ENCODE results near the gene CTU2.

DNA sequence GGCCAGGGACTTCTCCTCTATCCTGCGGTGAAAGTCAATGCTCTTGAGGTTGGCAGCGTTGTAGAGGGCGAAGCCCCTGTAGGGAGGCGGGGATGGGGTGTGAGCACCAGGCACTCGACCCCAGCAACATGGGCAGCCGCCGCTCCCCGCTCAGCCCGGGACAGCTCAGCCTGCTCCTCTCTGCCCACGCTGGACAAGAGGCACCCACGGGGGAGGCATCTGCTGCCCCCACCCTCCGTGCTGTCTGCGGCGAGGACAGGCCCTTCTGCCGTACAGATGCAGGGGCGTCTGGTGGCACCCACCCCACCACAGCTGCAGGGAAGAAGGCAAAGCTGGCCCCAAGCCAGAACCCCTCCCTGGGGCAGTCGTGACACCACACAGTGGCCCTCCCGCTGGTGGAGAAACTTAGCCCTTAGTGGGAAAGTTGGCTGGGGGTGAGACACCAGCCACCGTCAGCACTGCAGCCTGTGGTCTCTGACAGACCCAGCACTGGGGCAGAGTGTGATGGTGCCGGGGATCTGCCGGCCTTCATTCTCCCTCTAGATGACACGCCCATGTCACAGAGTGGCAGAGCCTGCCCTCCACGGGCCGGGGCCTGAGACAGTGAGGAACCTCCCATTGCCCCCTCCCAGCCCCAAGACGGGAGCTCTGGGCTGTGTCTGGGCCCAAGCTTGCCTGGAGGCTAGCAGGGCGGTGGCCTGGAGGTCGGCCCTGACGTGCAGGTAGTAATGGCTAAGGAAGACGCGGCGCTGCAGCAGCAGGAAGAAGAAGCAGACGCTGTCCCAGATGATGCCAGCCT, 19.5 kb downstream of the CTU2 start:
- TF ChIP-seq, protein P1, sequence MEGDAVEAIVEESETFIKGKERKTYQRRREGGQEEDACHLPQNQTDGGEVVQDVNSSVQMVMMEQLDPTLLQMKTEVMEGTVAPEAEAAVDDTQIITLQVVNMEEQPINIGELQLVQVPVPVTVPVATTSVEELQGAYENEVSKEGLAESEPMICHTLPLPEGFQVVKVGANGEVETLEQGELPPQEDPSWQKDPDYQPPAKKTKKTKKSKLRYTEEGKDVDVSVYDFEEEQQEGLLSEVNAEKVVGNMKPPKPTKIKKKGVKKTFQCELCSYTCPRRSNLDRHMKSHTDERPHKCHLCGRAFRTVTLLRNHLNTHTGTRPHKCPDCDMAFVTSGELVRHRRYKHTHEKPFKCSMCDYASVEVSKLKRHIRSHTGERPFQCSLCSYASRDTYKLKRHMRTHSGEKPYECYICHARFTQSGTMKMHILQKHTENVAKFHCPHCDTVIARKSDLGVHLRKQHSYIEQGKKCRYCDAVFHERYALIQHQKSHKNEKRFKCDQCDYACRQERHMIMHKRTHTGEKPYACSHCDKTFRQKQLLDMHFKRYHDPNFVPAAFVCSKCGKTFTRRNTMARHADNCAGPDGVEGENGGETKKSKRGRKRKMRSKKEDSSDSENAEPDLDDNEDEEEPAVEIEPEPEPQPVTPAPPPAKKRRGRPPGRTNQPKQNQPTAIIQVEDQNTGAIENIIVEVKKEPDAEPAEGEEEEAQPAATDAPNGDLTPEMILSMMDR (IDR thresholded peaks at IDR 0.05) = no peak
- no peak for TF ChIP-seq POLR2A (IDR thresholded peaks at IDR 0.05)
